GM19099 (cell line): Measurements from ENCODE around the gene TRAF2.

Experiments
- POLR2A ChIP-seq: IDR thresholded peaks from 3 replicates; pipeline ENCODE4 v1.6.1; 2011; ENCODE audit warnings: low read depth; ENCODE audit not compliant: insufficient read length; ENCODE audit errors: extremely low read depth

Gene TRAF2

DNA sequence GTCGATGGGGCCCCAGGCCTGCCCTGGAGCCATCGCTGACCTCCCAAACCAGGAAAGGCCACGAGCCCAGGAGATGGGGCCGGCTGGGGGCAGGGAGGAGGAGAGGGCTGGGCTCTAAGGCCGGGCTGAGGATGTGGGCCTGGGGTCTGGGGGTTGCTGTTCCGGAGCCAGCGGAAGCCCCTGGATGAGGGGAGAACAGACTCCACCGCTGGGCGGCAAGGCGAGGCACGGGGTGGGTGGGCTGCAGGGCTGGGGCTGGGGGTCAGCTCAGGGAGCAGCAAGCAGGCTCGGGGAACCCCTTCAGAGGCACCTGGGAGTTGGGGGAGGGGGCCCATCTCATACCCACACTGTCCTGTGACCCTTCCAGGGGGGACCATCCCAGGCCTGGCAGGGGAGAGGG is 77.4 kb downstream of the TRAF2 start:
- TF ChIP-seq POLR2A: no peak

DNA sequence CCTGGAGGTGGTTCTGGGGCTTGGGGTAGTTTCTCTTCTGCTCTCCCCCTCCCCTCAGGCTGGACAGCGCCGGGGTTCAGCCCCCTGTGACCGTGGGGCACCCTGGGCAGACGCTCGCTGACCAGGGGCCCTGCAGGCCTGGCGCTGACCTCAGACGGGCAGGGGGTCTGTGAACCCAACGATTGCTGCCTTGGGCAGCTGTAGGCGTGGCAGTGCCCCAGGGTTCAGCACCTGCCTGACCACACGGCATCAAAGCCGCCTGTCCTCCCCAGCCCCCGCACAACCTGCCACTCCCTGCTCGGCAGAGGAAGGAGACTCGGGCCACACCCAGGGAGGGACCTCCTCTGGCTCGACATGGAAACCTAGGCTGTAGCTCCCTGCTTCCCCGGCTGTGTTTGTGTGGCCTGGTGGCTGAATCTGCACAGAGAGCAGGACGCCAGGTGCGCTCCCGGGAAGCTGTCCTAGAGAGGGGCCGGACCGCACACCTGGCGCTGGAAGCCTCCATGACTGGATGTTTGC is 77.9 kb downstream of the TRAF2 start:
- TF ChIP-seq POLR2A: no peak

GRCh38 chr9:136964833-136965422 is 78.6 kb downstream of the TRAF2 start:
- TF ChIP-seq POLR2A: no peak

- TF ChIP-seq POLR2A: no peak
These were observed 79.6 kb downstream of the TRAF2 start for GRCh38 chr9:136965771-136966484.

DNA sequence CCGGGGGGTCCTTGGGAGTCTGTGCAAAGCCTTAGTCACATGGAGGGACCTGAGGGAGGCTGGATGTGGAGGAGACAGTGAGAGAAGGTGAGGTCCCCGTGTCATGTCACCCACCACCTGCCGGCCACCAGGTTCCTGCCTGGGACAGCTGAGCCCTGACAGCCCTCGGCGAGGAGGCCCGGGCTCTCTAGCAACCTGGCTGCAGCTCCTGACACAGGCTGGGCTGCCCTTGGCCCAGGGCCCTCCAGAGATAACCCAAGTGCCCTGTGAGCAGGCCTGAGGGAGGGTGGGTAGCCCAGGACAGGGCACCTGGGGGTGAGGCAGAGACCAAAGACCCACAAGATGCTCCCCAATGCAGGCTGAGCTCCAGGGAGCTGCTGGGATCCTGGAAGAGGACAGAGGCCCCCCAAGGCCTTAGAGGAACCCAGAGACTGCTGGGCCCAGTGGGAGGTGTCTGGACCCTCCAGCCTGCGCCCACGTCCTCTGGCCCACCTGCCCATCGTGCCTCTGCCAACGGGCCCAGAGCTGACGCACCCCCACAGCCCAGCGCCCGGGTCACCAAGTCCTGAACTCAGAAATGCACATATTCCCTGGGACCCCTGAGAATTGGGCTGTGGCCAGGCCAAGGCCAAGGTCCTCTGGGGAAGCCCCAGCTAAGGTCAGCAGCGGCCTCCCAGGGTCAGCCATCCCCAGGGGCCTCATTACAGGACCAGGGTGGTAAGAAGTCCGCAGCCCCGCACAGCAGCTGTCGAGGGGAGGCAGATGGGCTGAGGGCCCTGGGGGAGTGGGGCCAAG is 82.2 kb downstream of the TRAF2 start:
- TF ChIP-seq POLR2A: no peak

- TF ChIP-seq POLR2A: no peak
These were observed 82.8 kb downstream of the TRAF2 start for GRCh38 chr9:136969150-136969549.

DNA sequence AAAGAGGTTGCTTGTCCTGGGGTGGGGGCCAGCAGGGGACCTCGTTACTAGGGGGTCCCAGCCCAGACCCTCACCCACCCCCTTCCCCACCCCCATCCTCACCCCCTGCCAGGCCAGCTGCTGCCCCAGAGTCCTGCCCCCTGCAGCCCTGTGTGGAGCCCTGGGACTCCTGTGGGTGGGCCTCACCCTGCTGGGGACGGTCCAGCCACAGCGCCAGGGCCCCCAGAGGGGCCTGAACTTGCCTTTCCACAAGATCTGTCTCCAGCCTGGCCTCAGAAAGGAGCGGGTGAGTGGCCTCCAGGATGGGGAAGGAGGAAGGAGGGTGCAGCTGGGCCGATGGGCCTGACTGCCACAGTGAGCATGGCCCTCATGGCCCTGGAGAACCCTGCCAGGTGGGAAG is 83.5 kb downstream of the TRAF2 start:
- TF ChIP-seq POLR2A: no peak

GRCh38 chr9:136970361-136970760 is 84.0 kb downstream of the TRAF2 start:
- no peak for TF ChIP-seq POLR2A

DNA sequence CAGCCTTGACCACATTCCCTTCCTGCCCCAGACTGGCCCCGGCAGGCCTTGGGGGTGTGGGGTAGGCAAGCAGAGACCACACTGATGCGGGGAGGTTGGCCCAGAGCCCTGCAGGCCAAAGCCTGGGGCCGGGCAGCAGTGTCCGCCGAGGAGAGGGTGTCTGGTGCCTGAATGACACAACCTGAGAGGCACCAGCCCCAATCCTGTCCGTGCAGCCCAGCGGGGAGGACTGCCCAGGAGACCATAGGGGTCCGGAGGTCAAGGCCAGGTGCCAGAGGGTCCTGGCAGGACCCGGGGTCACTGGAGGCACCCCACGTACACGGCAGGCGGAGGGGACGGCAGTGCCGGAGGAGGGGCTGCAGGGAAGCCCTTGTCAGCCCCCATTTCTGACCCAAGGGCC is 85.4 kb downstream of the TRAF2 start:
- TF ChIP-seq POLR2A: no peak

- TF ChIP-seq POLR2A: no peak
These were observed 86.0 kb downstream of the TRAF2 start for GRCh38 chr9:136972335-136972734.

DNA sequence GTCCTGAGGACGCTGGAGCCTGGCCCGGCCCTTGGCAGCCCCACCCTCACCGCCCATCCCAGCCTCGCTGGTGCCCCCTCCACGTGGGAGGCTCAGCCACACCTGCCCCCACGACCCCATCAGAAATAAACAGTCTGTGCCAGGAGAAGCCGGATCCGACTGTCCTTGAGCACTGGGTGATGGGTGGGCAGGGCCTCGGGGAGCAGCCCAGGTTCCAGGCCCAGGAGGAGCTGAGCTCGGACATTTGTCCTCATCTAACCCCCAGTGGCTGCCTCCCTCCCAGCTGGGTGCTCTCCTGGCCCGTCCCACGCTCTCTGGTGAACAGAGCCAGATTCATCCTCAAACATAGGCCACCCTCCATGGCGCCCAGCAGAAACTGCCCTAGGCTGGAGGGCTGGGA is 86.4 kb downstream of the TRAF2 start:
- TF ChIP-seq POLR2A: no peak

- no peak for TF ChIP-seq POLR2A
These were observed 87.6 kb downstream of the TRAF2 start for GRCh38 chr9:136973618-136974617.

DNA sequence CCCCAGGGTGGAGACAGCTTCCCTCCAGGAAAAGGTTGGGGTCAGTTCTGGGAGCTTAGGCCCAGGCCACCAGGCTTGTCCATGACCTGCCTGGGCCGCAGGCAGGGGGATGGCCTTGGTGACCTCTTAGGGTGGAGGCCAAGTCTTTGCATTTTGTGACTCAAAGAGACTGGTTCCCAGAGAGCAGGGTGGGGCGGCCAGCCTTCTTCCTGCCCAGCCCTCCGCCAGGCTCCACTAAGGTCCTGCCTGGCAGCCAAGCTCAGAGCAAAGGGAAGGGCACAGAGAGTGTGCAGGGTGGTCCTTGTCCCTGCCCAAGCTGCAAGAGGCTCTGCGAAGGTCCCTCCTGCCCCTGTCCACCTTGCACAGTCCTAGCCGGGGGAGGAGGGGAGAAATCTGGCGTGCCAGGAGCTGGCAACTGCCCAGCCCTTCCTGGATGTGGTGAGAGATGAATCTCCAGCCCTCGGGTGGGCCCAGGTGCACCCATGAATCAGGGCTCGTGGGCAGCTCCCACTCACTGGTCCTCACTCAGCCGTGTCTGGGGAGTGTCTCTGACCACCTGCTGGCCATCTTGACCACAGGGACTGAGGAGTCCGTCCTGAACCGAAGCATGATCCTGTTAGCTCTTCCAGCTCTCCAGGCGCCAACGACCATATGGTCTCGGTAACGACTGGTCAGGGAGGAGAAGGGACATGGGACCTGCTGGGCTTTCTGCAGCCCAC is 88.7 kb downstream of the TRAF2 start:
- TF ChIP-seq POLR2A: no peak

GRCh38 chr9:136975644-136976043 is 89.3 kb downstream of the TRAF2 start:
- TF ChIP-seq POLR2A: no peak
